Right ventricle myocardium superior (tissue), 1 donor: ENCODE data around the gene CCDC92. TPM values are rescaled to one million over a fixed set of nuclear protein-coding genes. Genes with fewer than 3 reads are reported as not detected.
A peak's percentile ranks its signal among the peaks of the same experiment; 100 is the strongest.

ENCODE experiments used
- ATAC-seq: fragments of 200-7000 bp; cut with Tn5 transposase; one replicate; pipeline ENCODE4 v1.9.1; 2020; ENCODE audit warnings: mild to moderate bottlenecking; ENCODE audit not compliant: poor library complexity
- DNase-seq: peaks from one replicate; pipeline ENCODE4 v3.0.0-alpha.2; 2020
- intact Hi-C: fragments of 100-400 bp; cut with DNase I; formaldehyde crosslinking; loops from one replicate; pipeline ENCODE4 v1.11.2; 2022
- total RNA-seq: library from RNA; stranded (reverse); fragmentation: NEBNext Ultra II Directional; extraction: Animal tissue kit (Norgen Biotek cat#: 25700); gene quantifications from one replicate; pipeline ENCODE4 v1.2.1, GENCODE V29; 2021
- donor health status: DM: no; HTN: yes; CAD: no; lungs with severe emphysema.

The CCDC92 gene
- total RNA-seq, 1 donor from 2014 or later = 54.0 TPM

- no peak for ATAC-seq
- DNase-seq = no peak
- intact Hi-C loops = loop anchor here (5.0 kb wide), 1 partner anchor 78 kb away; no protein-coding TSS in a partner anchor
Observed at GRCh38 chr12:123984903-123985302, 12.3 kb upstream of the CCDC92 start.

DNA sequence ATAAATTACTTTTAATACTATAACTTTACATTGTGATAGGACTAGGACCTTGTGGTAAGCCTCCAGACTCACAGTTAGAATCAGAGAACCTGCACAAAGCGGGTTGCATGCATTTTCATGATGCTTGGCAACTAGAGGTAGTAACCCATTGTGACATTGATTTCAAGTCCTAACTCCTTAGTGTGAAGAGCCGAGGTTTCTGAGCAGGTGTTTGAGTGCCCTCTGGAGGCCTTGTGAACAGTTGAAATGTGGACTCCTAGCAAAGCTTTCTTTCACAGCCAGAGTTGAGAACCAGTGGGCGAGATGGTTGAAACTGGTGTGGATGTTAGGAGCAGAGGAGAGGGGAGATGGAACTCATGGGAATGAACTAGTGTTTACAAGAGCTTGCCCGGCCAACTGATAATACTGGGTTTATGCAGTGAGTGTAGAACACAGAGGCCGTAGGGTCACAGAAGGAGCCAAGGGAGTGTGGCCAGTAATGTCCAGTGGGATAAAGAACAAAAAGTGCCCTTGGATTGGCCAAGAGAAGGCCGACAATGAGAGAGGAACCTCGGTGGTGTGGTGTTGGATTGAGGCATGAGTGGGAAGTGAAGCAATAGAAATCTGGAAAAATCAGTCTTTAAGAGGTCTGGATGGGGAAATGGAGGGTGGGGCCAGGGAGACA, 11.3 kb upstream of the CCDC92 start:
- intact Hi-C loops = loop anchor here (5.0 kb wide), 1 partner anchor 77 kb away; no protein-coding TSS in a partner anchor
- no peak for DNase-seq
- peak; percentile 83 for ATAC-seq

DNA sequence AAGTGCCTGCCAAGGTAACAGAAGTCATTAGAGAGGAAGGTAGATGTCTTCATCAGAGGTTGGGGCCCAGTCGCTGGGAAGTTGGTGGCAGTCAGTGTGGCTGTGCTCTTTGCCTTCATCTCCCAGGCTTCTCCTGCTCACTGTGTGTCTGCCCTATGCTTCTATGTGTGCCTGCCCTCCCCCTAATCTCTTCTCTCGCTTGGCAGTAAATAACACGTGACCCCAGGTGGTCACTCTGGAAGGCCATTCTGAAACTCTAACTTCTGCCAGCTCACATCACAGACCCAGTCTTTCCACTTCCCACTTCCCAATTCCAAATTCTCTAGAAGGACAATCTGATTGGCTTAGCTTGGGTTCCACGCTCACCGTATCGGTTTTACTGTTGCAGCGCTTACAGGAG, 9.6 kb upstream of the CCDC92 start:
- no peak for ATAC-seq

DNA sequence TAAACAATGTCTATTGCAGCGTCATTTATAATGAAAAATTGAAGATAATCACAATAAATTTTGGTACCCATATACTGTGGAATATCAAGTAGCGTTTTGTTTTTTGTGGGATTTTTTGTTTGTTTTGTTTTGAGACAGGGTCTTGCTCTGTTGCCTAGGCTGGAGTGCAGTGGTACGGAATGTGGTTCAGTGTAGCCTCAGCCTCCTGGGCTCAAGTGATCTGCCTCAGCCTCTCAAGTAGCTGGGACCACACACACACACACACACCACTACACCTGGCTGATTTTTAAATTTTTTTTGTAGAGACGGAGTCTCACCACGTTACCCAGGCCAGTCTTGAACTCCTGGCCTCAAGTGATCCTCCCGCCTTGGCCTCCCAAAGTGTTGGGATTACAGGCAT, 6.9 kb upstream of the CCDC92 start:
- no peak for DNase-seq
- ATAC-seq = no peak
- intact Hi-C loops = no loop called here

More for the DNA sequence above, 9.6 kb upstream of the CCDC92 start:
- no peak for DNase-seq
- intact Hi-C loops = loop anchor here (5.0 kb wide), 1 partner anchor 75 kb away; no protein-coding TSS in a partner anchor

GRCh38 chr12:123976227-123976826, 3.7 kb upstream of the CCDC92 start:
- DNase-seq (no peak), ATAC-seq (no peak)
- intact Hi-C loops = no loop called here

DNA sequence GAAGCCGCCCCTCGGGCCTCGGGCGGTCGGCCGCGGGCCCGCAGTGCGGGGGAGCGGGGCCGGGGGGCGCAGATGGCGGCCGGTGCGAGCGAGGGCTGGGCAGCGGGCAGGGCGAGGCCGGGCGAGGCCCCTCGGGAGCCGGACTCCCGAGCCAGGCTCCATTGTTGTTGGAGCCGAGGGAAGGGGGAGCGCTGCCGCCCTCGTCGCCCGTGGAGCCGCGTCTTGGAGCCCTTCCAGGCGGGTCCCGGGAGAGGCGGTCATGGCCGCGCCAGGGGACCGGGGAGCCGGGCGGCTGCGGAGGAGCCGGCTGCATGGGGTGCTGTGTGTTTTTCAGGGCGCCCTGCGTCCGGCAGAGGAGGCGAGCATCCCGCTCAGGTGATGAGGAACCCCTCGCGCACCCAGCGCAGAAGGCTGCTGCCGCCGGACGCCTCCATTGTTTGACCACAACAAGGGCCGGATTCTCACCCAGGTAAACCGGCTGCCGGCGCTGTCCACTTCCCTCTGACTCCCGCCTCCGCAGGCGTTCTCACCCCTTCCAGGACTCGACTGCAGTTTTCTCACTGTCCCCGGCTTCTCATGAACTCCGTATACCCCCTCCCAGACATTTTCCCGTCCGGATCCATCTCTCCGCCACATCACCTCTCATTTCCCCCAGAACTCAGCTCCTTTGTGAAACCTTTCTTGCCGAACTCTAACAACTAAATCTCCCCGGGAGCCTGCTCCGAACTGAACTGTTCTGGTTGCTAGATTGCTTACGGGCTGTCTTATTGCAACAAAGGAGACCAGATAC, 1.1 kb upstream of the CCDC92 start:
- intact Hi-C loops = no loop called here
- ATAC-seq = peak; percentile 11
- DNase-seq = peak; percentile 73

GRCh38 chr12:123971770-123972456, 718 bp downstream of the CCDC92 start:
- intact Hi-C loops = no loop called here
- ATAC-seq = peak; percentile 21
- DNase-seq = peak; percentile 51

GRCh38 chr12:123971449-123971769, 1.2 kb downstream of the CCDC92 start:
- ATAC-seq (no peak), DNase-seq (no peak)
- intact Hi-C loops = no loop called here

GRCh38 chr12:123967121-123967586, 5.5 kb downstream of the CCDC92 start:
- DNase-seq (no peak), ATAC-seq (no peak)
- intact Hi-C loops = no loop called here

DNA sequence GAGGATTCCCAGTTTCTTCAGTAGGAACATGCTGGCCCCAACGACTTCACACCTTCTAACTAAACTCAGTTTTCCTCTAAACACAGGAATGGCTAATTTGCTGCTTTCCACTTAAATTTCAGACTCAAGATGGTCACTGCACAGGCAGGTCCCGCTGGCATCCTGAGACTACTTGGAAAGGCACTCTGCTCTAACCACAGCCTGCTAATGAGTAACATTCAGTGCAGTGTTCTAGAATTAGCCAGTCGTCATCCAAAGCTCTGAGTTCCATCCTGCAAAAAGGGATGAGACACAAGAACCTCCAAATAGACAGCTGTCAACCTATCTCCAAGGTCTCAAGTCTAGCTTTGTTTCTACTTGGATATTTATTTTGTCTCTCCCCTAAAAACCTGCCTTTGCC, 6.0 kb downstream of the CCDC92 start:
- ATAC-seq (no peak), DNase-seq (no peak)
- intact Hi-C loops = no loop called here

DNA sequence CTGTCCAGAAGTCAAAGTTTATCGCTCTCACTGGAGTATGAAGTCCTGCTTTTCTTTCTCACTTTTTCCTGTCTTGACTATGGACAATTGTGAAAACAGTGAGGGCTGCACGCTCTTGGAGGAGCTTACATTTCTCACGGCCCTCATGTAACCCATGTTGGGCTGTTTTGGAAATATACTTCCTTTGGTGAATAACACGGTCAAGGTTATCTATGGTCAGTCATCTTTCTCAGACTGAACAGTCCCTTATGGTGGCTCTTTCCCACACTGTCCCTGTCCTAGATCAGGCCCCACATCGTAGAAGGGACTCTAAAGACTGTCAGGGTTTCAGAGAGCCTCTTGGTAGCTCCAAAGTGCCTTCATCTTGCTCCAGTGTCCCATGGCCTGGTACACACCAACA, 7.2 kb downstream of the CCDC92 start:
- no peak for DNase-seq
- ATAC-seq = peak; percentile 35
- intact Hi-C loops = no loop called here

DNA sequence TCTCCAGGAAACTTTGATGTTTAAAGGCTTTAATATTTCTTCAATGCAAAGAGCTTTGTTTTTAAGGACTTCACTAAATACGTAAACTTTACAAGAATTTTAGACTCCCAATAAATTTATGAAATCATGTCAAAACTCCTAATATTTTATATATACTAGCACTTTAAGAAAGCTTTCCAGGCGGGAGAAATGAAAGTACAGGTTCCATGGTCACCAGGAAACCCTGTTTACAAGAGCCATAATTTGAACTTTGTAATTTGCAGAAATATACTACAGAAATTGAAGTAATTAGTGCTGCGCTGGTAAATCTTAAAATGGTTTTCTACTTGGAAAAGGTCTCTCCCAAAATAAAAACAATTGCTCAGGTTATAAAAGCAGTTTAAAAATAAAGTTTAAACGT, 8.8 kb downstream of the CCDC92 start:
- ATAC-seq (no peak), DNase-seq (no peak)
- intact Hi-C loops = no loop called here

DNA sequence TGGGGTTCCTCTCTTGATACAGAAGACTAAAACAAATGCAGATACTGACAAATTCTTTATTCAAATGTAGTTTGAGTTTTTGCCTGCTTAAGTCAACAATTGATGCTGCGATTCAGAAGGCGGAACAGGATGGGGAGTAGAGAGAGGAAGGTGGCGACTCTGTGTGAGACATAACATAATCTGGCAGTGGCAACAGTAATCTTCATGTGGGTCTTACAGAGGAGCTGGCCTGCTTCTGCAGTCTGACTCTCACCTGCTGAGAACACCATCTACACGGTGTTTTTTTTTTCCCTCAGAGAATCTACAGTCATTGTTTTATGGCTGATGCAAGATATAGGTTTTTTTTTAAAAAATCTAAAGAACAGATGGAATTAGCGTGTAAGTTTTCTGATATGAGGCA, 10.1 kb downstream of the CCDC92 start:
- no peak for ATAC-seq
- DNase-seq = no peak
- intact Hi-C loops = no loop called here

GRCh38 chr12:123961585-123962345, 10.9 kb downstream of the CCDC92 start:
- ATAC-seq = no peak

GRCh38 chr12:123960856-123961255, 11.8 kb downstream of the CCDC92 start:
- intact Hi-C loops = no loop called here
- DNase-seq (no peak), ATAC-seq (no peak)

More at GRCh38 chr12:123961585-123962345, 10.9 kb downstream of the CCDC92 start:
- no peak for DNase-seq
- intact Hi-C loops = no loop called here

DNA sequence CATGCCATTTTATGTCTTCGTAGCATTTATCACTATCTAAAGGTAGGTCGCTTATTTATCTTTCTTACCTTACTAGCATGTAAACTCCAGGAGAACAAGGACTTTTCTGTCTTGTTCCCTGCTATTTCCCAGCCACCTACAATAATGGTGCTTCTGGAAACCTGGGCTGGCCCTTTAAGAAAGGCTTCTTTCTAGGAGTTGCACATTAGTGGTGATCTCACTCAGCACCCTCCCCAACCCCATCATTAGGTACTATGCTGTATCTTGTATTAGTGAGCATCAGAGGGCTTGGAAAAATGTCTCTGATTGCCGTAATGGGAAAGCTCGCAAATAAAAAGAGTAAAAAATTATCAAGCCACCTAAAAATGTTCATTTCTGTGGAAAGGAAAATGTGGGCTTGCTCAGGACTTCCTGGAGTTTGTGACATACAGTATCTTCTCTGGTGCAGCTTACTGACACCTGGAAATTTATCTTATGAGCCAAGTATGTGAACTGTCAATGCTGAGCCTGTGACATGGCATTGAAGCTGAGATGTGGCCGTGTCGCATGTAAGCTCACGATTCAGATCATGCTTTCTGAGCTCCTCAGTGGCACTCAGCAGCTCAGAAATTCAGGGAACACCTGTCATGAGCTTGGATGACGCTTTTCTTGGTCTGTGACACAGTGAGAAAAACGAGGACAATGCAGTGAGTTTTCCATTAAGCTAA, 12.4 kb downstream of the CCDC92 start:
- intact Hi-C loops = no loop called here
- ATAC-seq (no peak), DNase-seq (no peak)

DNA sequence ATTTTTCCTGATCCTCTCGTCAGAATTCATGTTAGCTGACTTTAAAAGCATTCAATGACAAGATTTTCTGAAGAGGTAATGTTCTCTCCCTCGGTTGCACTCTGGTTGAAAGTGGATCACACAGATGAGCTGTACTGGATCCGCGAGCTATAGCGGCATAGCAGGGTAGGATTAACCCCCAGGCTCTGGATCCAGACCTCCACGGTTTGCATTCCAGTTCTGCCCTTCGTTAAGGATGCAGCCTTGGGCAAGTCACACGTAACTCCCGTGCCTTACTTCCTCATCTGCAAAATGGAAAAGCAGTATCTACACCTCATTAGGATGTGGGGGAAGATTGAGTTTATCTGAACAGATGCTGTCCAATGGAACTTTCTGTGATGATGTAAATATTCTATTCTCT, 13.8 kb downstream of the CCDC92 start:
- ATAC-seq = no peak
- intact Hi-C loops = no loop called here
- DNase-seq = no peak

DNA sequence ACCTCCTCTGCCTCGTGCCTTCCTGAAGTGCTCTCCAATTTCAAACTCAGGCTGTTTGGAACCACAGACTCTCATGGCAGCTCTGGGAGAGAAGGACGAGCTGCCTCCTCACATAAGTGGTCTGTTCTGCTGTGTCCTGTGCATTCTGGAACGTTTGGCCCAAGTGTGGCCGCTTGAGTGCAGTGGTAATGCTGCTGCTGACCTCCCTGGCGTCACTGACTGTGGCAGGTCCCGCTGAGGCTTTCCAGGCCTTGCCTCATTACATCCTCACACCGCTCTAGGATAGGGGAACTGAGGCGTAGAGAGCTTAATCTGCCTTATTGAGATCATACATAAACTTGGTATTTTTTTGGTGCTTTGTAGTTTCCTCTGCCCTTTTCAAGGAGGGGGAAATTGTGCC, 14.2 kb downstream of the CCDC92 start:
- intact Hi-C loops = no loop called here
- DNase-seq (peak; percentile 61), ATAC-seq (peak; percentile 75)
